Activated naive CD4-positive, alpha-beta T cell treated with anti-CD3 and anti-CD28 coated beads, Interleukin-2, amount 50 U/mL, for 72 hours (primary cell): ENCODE results near the gene FBXO27. TPM values are rescaled to one million over a fixed set of nuclear protein-coding genes. Genes with fewer than 3 reads are reported as not detected.
"Not testable (repeated sequence)": the region's sequence is repeated elsewhere in the genome, so short reads cannot be mapped to it uniquely, and the experiment has no call there.

Source experiments
- ATAC-seq, 2 donors: fragments of 150-1000 bp; cut with Tn5 transposase; 2 replicates each; pipeline ENCODE4 v1.10.0; 2021; ENCODE audit warnings: mild to moderate bottlenecking in 2 of 2, moderate library complexity in 2 of 2
- DNase-seq, 2 donors: peaks; one replicate each; pipeline ENCODE4 v3.0.0; 2021 to 2022; ENCODE audit warnings: low spot score in 2 of 2
- H3K27ac Mint-ChIP-seq, 2 donors: one replicate each; pipeline ENCODE4 v1.8.0; 2022; ENCODE audit warnings: mild to moderate bottlenecking in 2 of 2, mixed read lengths in 2 of 2
- H3K36me3 Mint-ChIP-seq, 2 donors: one replicate each; pipeline ENCODE4 v1.8.0; 2022; ENCODE audit warnings: mixed read lengths in 2 of 2
- H3K9me3 Mint-ChIP-seq, 2 donors: one replicate each; pipeline ENCODE4 v1.8.0; 2022; ENCODE audit warnings: mixed read lengths in 2 of 2
- total RNA-seq, 2 donors: library from RNA; stranded (reverse); gene quantifications; one replicate each; pipeline ENCODE4 v1.2.3, GENCODE V29; 2022

FBXO27 gene
- under 1 TPM in 1 of 2 donors, not detected in 1; 0.35 TPM for total RNA-seq

- no peak within 1 kb of the TSS for H3K27ac Mint-ChIP-seq
- H3K36me3 Mint-ChIP-seq = peaks cover 0 to 4% of the 10 kb centered on the region in 2 donors
- ATAC-seq (no peak), DNase-seq (peak in 1 of 2 donors; percentile 6)
- no peaks in the 10 kb centered on the region for H3K9me3 Mint-ChIP-seq
Observed at GRCh38 chr19:39032063-39032918, at the start of gene FBXO27. Gene FBXO27 (minus strand): TSS chr19:39032549. CDS start chr19:39032227, 322 bp downstream.

GRCh38 chr19:39080431-39080830, 48.1 kb upstream of the FBXO27 start:
- DNase-seq = no peak
- H3K27ac Mint-ChIP-seq = no peak overlapping the region
- H3K9me3 Mint-ChIP-seq = no peaks in the 10 kb centered on the region
- ATAC-seq = no peak
- peaks cover 0 to 11% of the 10 kb centered on the region in 2 donors for H3K36me3 Mint-ChIP-seq

GRCh38 chr19:39078436-39079200, 46.3 kb upstream of the FBXO27 start:
- no peak overlapping the region for H3K27ac Mint-ChIP-seq
- H3K36me3 Mint-ChIP-seq = peaks cover 0 to 6% of the 10 kb centered on the region in 2 donors
- DNase-seq (no peak), ATAC-seq (no peak)
- H3K9me3 Mint-ChIP-seq = no peaks in the 10 kb centered on the region

GRCh38 chr19:39077323-39077722, 45.0 kb upstream of the FBXO27 start:
- H3K36me3 Mint-ChIP-seq = no peaks in the 10 kb centered on the region
- ATAC-seq (no peak), DNase-seq (no peak)
- no peak overlapping the region for H3K27ac Mint-ChIP-seq
- H3K9me3 Mint-ChIP-seq = no peaks in the 10 kb centered on the region

GRCh38 chr19:39074942-39075341, 42.6 kb upstream of the FBXO27 start:
- H3K27ac Mint-ChIP-seq = no peak overlapping the region
- no peaks in the 10 kb centered on the region for H3K9me3 Mint-ChIP-seq
- H3K36me3 Mint-ChIP-seq = no peaks in the 10 kb centered on the region
- DNase-seq (no peak), ATAC-seq (no peak)

GRCh38 chr19:39074205-39074692, 41.9 kb upstream of the FBXO27 start:
- Mint-ChIP-seq H3K36me3 (peaks cover 0 to under 1% of the 10 kb centered on the region in 2 donors), H3K9me3 (peaks cover 0 to under 1% of the 10 kb centered on the region in 2 donors), H3K27ac (peak overlapping the region in 1 of 2 donors; percentile 83)
- DNase-seq (no peak), ATAC-seq (no peak)

GRCh38 chr19:39070888-39071287, 38.5 kb upstream of the FBXO27 start:
- ATAC-seq = no peak
- Mint-ChIP-seq H3K9me3 (peaks cover 3 to 5% of the 10 kb centered on the region in 2 donors), H3K27ac (no peak overlapping the region), H3K36me3 (peaks cover 0 to 5% of the 10 kb centered on the region in 2 donors)
- no peak for DNase-seq

GRCh38 chr19:39068259-39068658, 35.9 kb upstream of the FBXO27 start:
- not testable (repeated sequence) for H3K36me3 Mint-ChIP-seq, ATAC-seq, H3K27ac Mint-ChIP-seq, H3K9me3 Mint-ChIP-seq, DNase-seq

- DNase-seq (no peak), ATAC-seq (no peak)
- peaks cover 0 to 5% of the 10 kb centered on the region in 2 donors for H3K36me3 Mint-ChIP-seq
- no peak overlapping the region for H3K27ac Mint-ChIP-seq
- peaks cover 3 to 5% of the 10 kb centered on the region in 2 donors for H3K9me3 Mint-ChIP-seq
Observed at GRCh38 chr19:39067104-39067503, 34.8 kb upstream of the FBXO27 start.

- ATAC-seq = no peak
- no peak for DNase-seq
- peaks cover 0 to 5% of the 10 kb centered on the region in 2 donors for H3K36me3 Mint-ChIP-seq
- H3K9me3 Mint-ChIP-seq = peaks cover 3 to 5% of the 10 kb centered on the region in 2 donors
- no peak overlapping the region for H3K27ac Mint-ChIP-seq
Observed at GRCh38 chr19:39065928-39066327, 33.6 kb upstream of the FBXO27 start.

- H3K36me3 Mint-ChIP-seq = peaks cover 0 to 5% of the 10 kb centered on the region in 2 donors
- H3K9me3 Mint-ChIP-seq = peaks cover 3 to 5% of the 10 kb centered on the region in 2 donors
- H3K27ac Mint-ChIP-seq = no peak overlapping the region
- ATAC-seq = no peak
- DNase-seq = no peak
Observed at GRCh38 chr19:39064405-39064804, 32.1 kb upstream of the FBXO27 start.

GRCh38 chr19:39060171-39060570, 27.8 kb upstream of the FBXO27 start:
- no peak overlapping the region for H3K27ac Mint-ChIP-seq
- no peak for ATAC-seq
- H3K36me3 Mint-ChIP-seq = no peaks in the 10 kb centered on the region
- DNase-seq = no peak
- H3K9me3 Mint-ChIP-seq = no peaks in the 10 kb centered on the region

- H3K27ac Mint-ChIP-seq = no peak overlapping the region
- DNase-seq (no peak), ATAC-seq (no peak)
- no peaks in the 10 kb centered on the region for H3K9me3 Mint-ChIP-seq
- H3K36me3 Mint-ChIP-seq = no peaks in the 10 kb centered on the region
Observed at GRCh38 chr19:39059302-39059701, 27.0 kb upstream of the FBXO27 start.

GRCh38 chr19:39057615-39058014, 25.3 kb upstream of the FBXO27 start:
- DNase-seq (no peak), ATAC-seq (no peak)
- H3K9me3 Mint-ChIP-seq = no peaks in the 10 kb centered on the region
- H3K27ac Mint-ChIP-seq = no peak overlapping the region
- H3K36me3 Mint-ChIP-seq = no peaks in the 10 kb centered on the region

- Mint-ChIP-seq H3K36me3 (no peaks in the 10 kb centered on the region), H3K27ac (peak overlapping the region in 1 of 2 donors; percentile 53), H3K9me3 (no peaks in the 10 kb centered on the region)
- ATAC-seq = no peak
- DNase-seq = no peak
Observed at GRCh38 chr19:39054091-39054470, 21.7 kb upstream of the FBXO27 start.

- Mint-ChIP-seq H3K27ac (peak overlapping the region in 1 of 2 donors; percentile 53), H3K36me3 (no peaks in the 10 kb centered on the region), H3K9me3 (no peaks in the 10 kb centered on the region)
- ATAC-seq = no peak
- no peak for DNase-seq
Observed at GRCh38 chr19:39053276-39054090, 21.1 kb upstream of the FBXO27 start.
